NT2/D1 (cell line): Measurements from ENCODE around the gene FZR1.

Source experiments
- SUZ12 ChIP-seq: IDR thresholded peaks from 2 replicates; pipeline ENCODE4 v1.6.1; 2011; ENCODE audit not compliant: insufficient read length, insufficient read depth; ENCODE audit errors: extremely low read depth
- YY1 ChIP-seq: IDR thresholded peaks from 2 replicates; pipeline ENCODE4 v1.6.1; 2011; ENCODE audit not compliant: insufficient read length, insufficient read depth
- ZNF274 ChIP-seq: IDR thresholded peaks from 2 replicates; pipeline ENCODE4 v1.6.1; 2011; ENCODE audit warnings: mild to moderate bottlenecking, low read depth, low read length

GRCh38 chr19:3576696-3577443 is 70.8 kb downstream of the FZR1 start:
- TF ChIP-seq YY1 (no peak), ZNF274 (no peak), SUZ12 (no peak)
